GM19035 (cell line): ENCODE data around the gene SCTR.

Experiments
- ATAC-seq: cut with Tn5 transposase; IDR thresholded peaks from one replicate; pipeline ENCODE4 v1.9.1; 2021; ENCODE audit not compliant: unreplicated experiment

The SCTR gene

DNA sequence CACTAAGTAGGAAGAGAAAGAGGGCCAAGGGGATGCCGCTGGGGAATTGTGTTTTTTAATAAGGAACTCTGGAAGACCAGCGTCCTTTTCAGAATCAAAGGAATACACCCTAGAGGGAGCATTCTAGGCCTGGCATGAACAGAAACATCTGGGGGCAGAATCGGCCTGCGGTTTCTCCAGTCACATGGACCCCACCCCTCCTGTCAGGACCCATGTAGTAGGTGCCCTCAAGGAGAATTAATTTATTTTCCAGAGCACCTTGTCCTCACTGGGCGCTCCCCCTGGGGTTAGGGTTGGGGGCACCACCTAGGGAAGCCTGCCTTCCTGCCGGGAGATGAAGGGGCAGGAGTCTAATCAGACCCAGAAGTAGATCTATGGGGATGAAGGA is 48.4 kb downstream of the SCTR start:
- ATAC-seq, result no peak

DNA sequence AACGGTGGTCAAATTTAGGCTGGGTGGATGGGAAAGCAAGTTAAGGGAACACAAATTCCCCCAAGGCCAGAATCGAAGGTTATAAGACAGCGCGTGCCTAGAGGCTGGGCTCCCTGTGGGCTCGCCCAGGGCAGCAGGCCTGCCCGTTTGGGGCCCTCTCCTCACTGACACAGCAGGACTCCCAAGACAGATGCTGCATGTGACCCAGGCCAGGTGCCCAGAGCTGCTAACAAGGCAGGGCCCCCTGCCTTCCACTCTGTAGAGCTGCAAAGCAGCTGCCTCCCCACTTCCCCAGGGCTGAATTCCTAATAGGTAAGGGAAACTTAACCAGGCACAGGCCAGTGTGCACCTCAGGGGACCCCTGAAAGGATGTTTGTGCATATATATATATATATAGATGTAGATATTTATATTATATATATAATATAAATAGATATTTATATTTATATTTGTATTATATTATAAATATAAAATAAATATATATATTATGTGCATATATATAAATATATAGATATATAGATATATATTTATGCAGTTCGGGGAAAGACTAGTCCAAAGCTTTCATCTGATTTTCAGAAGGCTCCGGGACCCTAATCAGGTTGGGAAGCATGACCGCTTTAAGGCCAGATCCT is 48.9 kb downstream of the SCTR start:
- ATAC-seq, result no peak

GRCh38 chr2:119474371-119475224 is 49.7 kb downstream of the SCTR start:
- no peak for ATAC-seq

- ATAC-seq, result no peak
Measured at GRCh38 chr2:119473621-119474370, 50.5 kb downstream of the SCTR start.

DNA sequence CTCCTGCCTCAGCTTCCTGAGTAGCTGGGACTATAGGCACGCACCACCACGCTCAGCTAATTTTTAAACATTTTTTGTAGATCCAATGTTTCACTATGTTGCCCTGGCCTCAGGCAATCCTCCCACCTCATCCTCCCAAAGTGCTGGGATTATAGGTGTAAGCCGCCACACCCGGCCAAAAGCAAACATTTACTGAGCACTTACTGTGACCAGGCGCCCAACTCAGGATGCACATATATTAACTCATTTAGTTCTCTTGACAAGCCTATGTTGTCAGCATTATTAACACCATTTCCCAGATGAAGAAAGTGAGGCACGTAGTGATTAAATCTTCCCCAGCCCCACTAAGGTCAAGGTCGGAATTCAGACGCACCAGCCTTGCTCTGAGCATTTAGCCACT is 51.5 kb downstream of the SCTR start:
- no peak for ATAC-seq

GRCh38 chr2:119469661-119470297 is 54.5 kb downstream of the SCTR start:
- ATAC-seq, result no peak

GRCh38 chr2:119469131-119469530 is 55.2 kb downstream of the SCTR start:
- ATAC-seq, result no peak

DNA sequence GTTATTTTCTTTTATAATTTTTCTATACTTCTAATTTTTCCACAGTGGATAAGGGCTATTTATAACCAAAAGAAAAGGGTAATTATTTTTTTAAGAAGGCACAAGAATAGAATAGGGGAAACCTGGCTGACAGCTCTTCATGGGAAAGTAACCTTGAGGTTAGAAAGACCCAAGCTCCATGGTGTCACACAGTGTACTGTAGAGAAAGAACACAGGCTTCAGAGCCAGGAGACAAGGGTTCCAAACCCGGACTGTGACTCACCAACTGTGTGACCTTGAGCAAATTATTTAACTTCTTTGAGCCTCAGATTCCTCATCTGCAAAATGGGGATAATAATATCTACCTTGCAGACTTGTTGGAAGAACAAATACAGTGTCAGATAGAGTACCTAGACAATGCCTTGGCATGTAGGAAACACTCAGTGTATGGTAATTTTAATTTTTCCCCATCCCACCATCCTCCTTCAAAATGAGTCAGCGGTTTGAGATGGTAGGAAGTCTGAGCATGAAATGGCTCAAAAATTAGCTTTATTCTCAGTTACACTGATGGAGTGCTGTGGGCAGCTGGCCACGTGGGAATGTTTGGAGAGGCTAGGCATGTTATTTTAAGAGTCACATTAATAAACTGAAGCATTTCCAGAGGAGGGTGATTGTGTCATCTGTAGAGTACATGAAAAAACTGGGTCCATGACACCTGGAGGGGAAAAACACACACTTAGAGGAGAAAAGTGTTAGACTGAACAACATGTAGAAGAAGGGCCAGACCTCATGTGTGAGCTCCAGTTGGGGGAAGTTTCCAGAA is 55.9 kb downstream of the SCTR start:
- ATAC-seq, result no peak

DNA sequence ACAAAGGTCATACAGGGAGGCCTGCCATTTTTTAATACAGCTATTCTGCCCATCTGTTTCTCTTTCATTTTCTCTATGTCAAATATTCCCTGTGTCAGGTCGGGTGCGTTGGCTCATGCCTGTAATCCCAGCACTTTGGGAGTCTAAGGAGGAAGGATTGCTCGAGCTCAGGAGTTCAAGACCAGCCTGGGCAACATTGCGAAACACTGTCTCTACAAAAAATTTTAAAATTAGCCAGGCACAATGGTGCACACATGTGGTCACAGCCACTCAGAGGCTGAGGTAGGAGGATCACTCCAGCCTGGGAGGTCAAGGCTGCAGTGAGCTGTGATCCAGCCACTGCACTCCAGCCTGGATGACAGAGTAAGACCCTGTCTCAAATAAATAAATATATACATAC is 57.9 kb downstream of the SCTR start:
- no peak for ATAC-seq

DNA sequence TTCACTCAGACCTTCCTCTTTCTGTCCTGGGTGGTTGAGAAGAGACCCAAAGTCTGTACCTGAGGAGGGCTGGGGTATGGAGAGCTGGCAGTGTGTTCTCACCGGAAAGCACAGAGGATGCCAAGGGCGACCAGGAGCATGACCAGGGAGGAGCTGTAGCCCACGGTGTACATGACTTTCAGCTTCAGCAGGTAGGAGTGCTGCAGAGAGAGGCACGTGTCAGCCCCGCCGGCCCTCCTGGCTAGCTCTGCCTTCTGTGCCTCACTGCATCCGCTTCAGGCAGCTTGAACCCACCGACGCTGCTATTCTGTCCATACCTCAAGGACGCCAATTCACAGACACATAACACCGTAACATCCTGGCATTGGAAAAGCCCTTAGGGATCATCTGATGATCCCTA is 58.6 kb downstream of the SCTR start:
- ATAC-seq, result no peak

- ATAC-seq, result no peak
Measured at GRCh38 chr2:119464981-119465380, 59.3 kb downstream of the SCTR start.

- ATAC-seq, result no peak
Measured at GRCh38 chr2:119463990-119464389, 60.3 kb downstream of the SCTR start.

DNA sequence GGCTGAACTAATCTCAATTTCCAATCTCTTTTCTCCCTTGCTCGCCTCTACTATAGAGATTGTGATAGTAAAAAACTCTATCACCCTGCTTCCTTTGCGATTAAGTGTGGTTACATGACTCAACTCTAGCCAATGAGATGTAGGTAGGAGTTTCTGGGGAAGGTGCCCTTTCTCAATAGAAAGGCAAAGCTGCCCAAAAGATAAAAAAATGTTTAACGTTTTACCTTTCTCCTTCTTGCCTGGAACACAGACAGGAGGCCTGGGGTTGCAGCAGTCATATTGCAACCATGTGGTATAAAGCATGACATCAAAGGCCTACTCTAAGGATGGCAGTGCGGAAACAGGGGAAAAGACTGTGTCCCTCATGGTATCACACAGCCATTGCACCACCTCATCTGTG is 61.1 kb downstream of the SCTR start:
- ATAC-seq, result no peak

DNA sequence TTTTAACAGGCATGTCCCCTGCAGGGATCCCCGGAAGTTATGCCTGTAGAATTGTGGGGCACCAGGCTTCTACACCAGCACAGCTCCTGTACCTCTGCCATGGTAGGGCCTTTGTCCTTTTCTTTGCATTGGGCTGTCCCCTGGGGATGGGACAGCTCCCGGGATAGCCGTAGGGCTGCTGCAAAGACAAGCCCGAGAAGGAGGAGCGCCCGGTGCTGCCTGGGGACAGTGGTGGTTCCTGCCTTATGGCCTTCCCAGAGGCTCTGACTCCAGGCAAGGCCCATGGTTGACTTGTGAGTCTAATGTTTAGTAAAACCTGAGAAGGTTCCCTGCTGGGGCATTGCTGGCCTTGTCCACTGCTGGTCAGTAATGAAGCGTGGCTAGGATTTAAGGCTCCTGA is 61.7 kb downstream of the SCTR start:
- ATAC-seq, result no peak

DNA sequence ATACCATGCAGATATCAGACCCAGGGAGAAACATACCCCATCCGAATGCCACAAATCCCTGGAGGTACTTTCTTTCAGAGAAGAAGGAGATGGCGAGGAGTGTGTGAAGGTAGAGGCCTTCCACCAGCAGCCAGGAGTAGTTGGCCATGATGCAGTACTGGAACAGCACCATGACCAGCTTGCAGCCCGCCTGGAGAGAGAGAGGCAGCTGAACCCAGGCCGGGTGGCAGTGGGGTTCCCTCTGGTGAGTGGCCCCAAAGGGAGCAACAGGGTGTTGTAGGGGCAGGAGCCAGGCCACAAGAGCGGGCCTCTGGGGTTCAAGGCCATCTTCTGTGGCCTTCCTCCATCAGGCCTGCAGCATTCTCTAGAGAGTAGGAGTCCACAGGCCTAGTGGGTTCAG is 62.5 kb downstream of the SCTR start:
- ATAC-seq, result no peak

DNA sequence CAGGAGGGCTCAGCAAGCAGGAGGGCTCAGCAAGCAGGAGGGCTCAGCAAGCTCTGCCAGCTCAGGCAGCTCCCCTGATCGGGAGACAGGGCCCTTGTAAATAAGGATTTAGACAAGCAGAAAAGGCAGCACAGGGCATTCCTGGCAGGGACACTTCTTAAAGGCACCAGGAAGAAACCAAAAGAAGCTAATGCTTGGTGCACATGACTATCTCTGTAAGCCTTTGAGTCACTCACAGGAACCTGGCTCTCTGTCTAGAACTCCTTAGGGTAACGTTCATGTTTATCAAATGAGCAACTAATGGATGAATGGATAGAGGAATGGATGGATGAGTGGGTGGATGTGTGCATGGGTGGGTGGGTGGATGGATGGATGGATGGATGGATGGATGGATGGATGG is 64.2 kb downstream of the SCTR start:
- ATAC-seq, result no peak

- ATAC-seq, result no peak
Measured at GRCh38 chr2:119455066-119455718, 69.1 kb downstream of the SCTR start.

DNA sequence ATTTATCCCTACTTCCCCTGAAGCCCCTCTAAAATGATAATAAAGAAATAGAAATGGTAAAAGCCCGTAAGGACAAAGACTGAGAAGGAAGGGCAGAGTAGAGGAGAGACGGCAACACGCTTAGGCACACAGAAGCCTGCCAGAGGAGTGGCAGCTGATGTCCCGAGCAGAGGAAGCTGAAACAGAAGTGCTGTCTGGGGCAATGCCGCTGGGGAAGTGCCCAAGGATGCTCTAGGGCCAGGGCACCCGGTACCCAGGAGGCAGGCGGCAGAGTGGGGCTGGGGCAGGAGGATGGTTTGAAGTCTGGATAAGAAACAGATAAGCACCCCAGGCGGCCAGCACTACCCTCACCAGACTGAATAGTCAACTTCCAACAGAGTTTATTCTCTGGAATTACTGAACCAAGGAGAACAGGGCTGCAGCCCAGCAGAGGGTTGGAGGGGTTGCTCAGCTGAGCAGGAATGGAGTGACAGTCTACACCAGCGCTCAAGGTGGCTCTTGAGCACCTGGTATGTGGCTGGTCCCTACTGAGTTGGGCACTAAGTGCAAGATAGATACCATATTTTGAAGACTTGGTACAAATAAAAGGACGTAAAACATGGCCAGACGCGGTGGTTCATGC is 70.2 kb downstream of the SCTR start:
- no peak for ATAC-seq

- ATAC-seq, result no peak
Measured at GRCh38 chr2:119451336-119452050, 72.8 kb downstream of the SCTR start.
